Activated naive CD8-positive, alpha-beta T cell treated with anti-CD3 and anti-CD28 coated beads for 36 hours (primary cell): Measurements from ENCODE around the gene IER5L. TPM values are rescaled to one million over a fixed set of nuclear protein-coding genes. Genes with fewer than 3 reads are reported as not detected.
"Not testable (repeated sequence)": the region's sequence is repeated elsewhere in the genome, so short reads cannot be mapped to it uniquely, and the experiment has no call there.

Experiments used
- DNase-seq: peaks from one replicate; pipeline ENCODE4 v3.0.0; 2021
- H3K27ac Mint-ChIP-seq: one replicate; pipeline ENCODE4 v1.8.0; 2022; ENCODE audit warnings: mild to moderate bottlenecking, moderate library complexity, mixed read lengths
- H3K27me3 Mint-ChIP-seq: one replicate; pipeline ENCODE4 v1.8.0; 2022; ENCODE audit warnings: mild to moderate bottlenecking, mixed read lengths
- H3K36me3 Mint-ChIP-seq: one replicate; pipeline ENCODE4 v1.8.0; 2021; ENCODE audit warnings: mild to moderate bottlenecking, mixed read lengths
- H3K4me1 Mint-ChIP-seq: one replicate; pipeline ENCODE4 v1.8.0; 2021; ENCODE audit warnings: mixed read lengths
- H3K4me3 Mint-ChIP-seq: one replicate; pipeline ENCODE4 v1.8.0; 2022; ENCODE audit warnings: mild to moderate bottlenecking, moderate library complexity, mixed read lengths
- H3K9me3 Mint-ChIP-seq: one replicate; pipeline ENCODE4 v1.8.0; 2022; ENCODE audit warnings: mixed read lengths
- total RNA-seq, 2 experiments: library from RNA; stranded (reverse); gene quantifications; one replicate each; pipeline ENCODE4 v1.2.3, GENCODE V29; 2021

IER5L gene
- total RNA-seq, 2 experiments from 2014 or later, result 1.1 to 1.2 TPM

GRCh38 chr9:129164246-129164930 is 13.7 kb downstream of the IER5L start:
- Mint-ChIP-seq H3K4me3 (no peak overlapping the region), H3K27ac (no peak overlapping the region), H3K27me3 (no peaks in the 10 kb centered on the region), H3K9me3 (no peaks in the 10 kb centered on the region), H3K36me3 (no peaks in the 10 kb centered on the region), H3K4me1 (peaks cover 13% of the 10 kb centered on the region)
- DNase-seq, result no peak

- H3K27ac Mint-ChIP-seq, result no peak overlapping the region
- no peak overlapping the region for H3K4me3 Mint-ChIP-seq
- H3K4me1 Mint-ChIP-seq, result peaks cover 13% of the 10 kb centered on the region
- no peaks in the 10 kb centered on the region for H3K9me3 Mint-ChIP-seq
- no peak for DNase-seq
- H3K27me3 Mint-ChIP-seq, result no peaks in the 10 kb centered on the region
- H3K36me3 Mint-ChIP-seq, result no peaks in the 10 kb centered on the region
Observed at GRCh38 chr9:129163753-129164152, 14.3 kb downstream of the IER5L start.

GRCh38 chr9:129163198-129163670 is 14.8 kb downstream of the IER5L start:
- not testable (repeated sequence) for H3K27me3 Mint-ChIP-seq, H3K27ac Mint-ChIP-seq, H3K9me3 Mint-ChIP-seq, H3K36me3 Mint-ChIP-seq, DNase-seq, H3K4me3 Mint-ChIP-seq
- peaks cover 13% of the 10 kb centered on the region for H3K4me1 Mint-ChIP-seq

- DNase-seq, result no peak
- no peaks in the 10 kb centered on the region for H3K9me3 Mint-ChIP-seq
Observed at GRCh38 chr9:129162497-129163197, 15.4 kb downstream of the IER5L start.

GRCh38 chr9:129161534-129161837 is 16.6 kb downstream of the IER5L start:
- H3K27me3 Mint-ChIP-seq, result no peaks in the 10 kb centered on the region
- H3K36me3 Mint-ChIP-seq, result no peaks in the 10 kb centered on the region
- H3K27ac Mint-ChIP-seq, result no peak overlapping the region
- DNase-seq, result no peak
- H3K4me1 Mint-ChIP-seq, result no peaks in the 10 kb centered on the region
- no peak overlapping the region for H3K4me3 Mint-ChIP-seq
- no peaks in the 10 kb centered on the region for H3K9me3 Mint-ChIP-seq

More at GRCh38 chr9:129162497-129163197, 15.4 kb downstream of the IER5L start:
- H3K27me3 Mint-ChIP-seq, result no peaks in the 10 kb centered on the region
- peaks cover 8% of the 10 kb centered on the region for H3K4me1 Mint-ChIP-seq
- H3K36me3 Mint-ChIP-seq, result no peaks in the 10 kb centered on the region
- no peak overlapping the region for H3K4me3 Mint-ChIP-seq
- no peak overlapping the region for H3K27ac Mint-ChIP-seq

- Mint-ChIP-seq H3K27ac (no peak overlapping the region), H3K27me3 (no peaks in the 10 kb centered on the region), H3K4me3 (no peak overlapping the region), H3K9me3 (no peaks in the 10 kb centered on the region), H3K36me3 (no peaks in the 10 kb centered on the region), H3K4me1 (no peaks in the 10 kb centered on the region)
- DNase-seq, result no peak
Observed at GRCh38 chr9:129160712-129161533, 17.1 kb downstream of the IER5L start.

GRCh38 chr9:129156163-129156562 is 21.9 kb downstream of the IER5L start:
- no peak for DNase-seq
- H3K27me3 Mint-ChIP-seq, result no peaks in the 10 kb centered on the region
- no peaks in the 10 kb centered on the region for H3K9me3 Mint-ChIP-seq
- H3K27ac Mint-ChIP-seq, result no peak overlapping the region
- no peaks in the 10 kb centered on the region for H3K4me1 Mint-ChIP-seq
- no peak overlapping the region for H3K4me3 Mint-ChIP-seq
- H3K36me3 Mint-ChIP-seq, result no peaks in the 10 kb centered on the region

GRCh38 chr9:129154866-129155477 is 23.1 kb downstream of the IER5L start:
- no peak overlapping the region for H3K27ac Mint-ChIP-seq
- no peaks in the 10 kb centered on the region for H3K9me3 Mint-ChIP-seq
- no peak overlapping the region for H3K4me3 Mint-ChIP-seq
- no peaks in the 10 kb centered on the region for H3K36me3 Mint-ChIP-seq
- H3K4me1 Mint-ChIP-seq, result no peaks in the 10 kb centered on the region
- no peaks in the 10 kb centered on the region for H3K27me3 Mint-ChIP-seq
- no peak for DNase-seq

GRCh38 chr9:129151469-129151868 is 26.6 kb downstream of the IER5L start:
- H3K4me3 Mint-ChIP-seq, result no peak overlapping the region
- no peaks in the 10 kb centered on the region for H3K27me3 Mint-ChIP-seq
- no peaks in the 10 kb centered on the region for H3K9me3 Mint-ChIP-seq
- no peak for DNase-seq
- H3K36me3 Mint-ChIP-seq, result no peaks in the 10 kb centered on the region
- H3K4me1 Mint-ChIP-seq, result no peaks in the 10 kb centered on the region
- H3K27ac Mint-ChIP-seq, result no peak overlapping the region

GRCh38 chr9:129150672-129151211 is 27.3 kb downstream of the IER5L start:
- no peaks in the 10 kb centered on the region for H3K9me3 Mint-ChIP-seq
- no peaks in the 10 kb centered on the region for H3K36me3 Mint-ChIP-seq
- H3K27me3 Mint-ChIP-seq, result no peaks in the 10 kb centered on the region
- H3K27ac Mint-ChIP-seq, result no peak overlapping the region
- no peak overlapping the region for H3K4me3 Mint-ChIP-seq
- H3K4me1 Mint-ChIP-seq, result peaks cover 1% of the 10 kb centered on the region
- DNase-seq, result no peak

GRCh38 chr9:129150122-129150521 is 27.9 kb downstream of the IER5L start:
- Mint-ChIP-seq H3K36me3 (no peaks in the 10 kb centered on the region), H3K9me3 (no peaks in the 10 kb centered on the region), H3K4me1 (peaks cover 1% of the 10 kb centered on the region), H3K27me3 (no peaks in the 10 kb centered on the region), H3K27ac (peak overlapping the region; percentile 49), H3K4me3 (no peak overlapping the region)
- no peak for DNase-seq

- Mint-ChIP-seq H3K36me3 (no peaks in the 10 kb centered on the region), H3K27ac (peak overlapping the region; percentile 9), H3K4me3 (no peak overlapping the region), H3K27me3 (no peaks in the 10 kb centered on the region), H3K9me3 (no peaks in the 10 kb centered on the region), H3K4me1 (peaks cover 1% of the 10 kb centered on the region)
- no peak for DNase-seq
Observed at GRCh38 chr9:129149442-129149841, 28.6 kb downstream of the IER5L start.

GRCh38 chr9:129148463-129149204 is 29.4 kb downstream of the IER5L start:
- Mint-ChIP-seq H3K27ac (no peak overlapping the region), H3K36me3 (peaks cover 6% of the 10 kb centered on the region), H3K4me3 (no peak overlapping the region), H3K9me3 (no peaks in the 10 kb centered on the region), H3K27me3 (no peaks in the 10 kb centered on the region), H3K4me1 (peaks cover 5% of the 10 kb centered on the region)
- DNase-seq, result no peak

- Mint-ChIP-seq H3K27me3 (no peaks in the 10 kb centered on the region), H3K4me3 (no peak overlapping the region), H3K9me3 (no peaks in the 10 kb centered on the region), H3K27ac (no peak overlapping the region), H3K4me1 (peaks cover 17% of the 10 kb centered on the region), H3K36me3 (peaks cover 15% of the 10 kb centered on the region)
- no peak for DNase-seq
Observed at GRCh38 chr9:129146441-129146941, 31.6 kb downstream of the IER5L start.
